ENCODE measurements around the gene ANKRD24. TPM values are rescaled to one million over a fixed set of nuclear protein-coding genes. Genes with fewer than 3 reads are reported as not detected.

Gene ANKRD24
- 13.4 and 18.0 TPM in 2 replicates for total RNA-seq (2014; rRNA removed; shearing (Covaris generic))
- polyA plus RNA-seq (2016; fragmentation: Nextera tagmentation; extraction: Ambion mirVana) = 3.7 and 4.5 TPM in 2 replicates
- long read RNA-seq, partial matches to known transcripts = 1 of 1 reads
- long read RNA-seq, other reads (novel, unspliced or antisense) = 0 of 1 reads

- TF ChIP-seq POLR2AphosphoS5 (IDR thresholded peaks at IDR 0.05; ENCODE audit: low read depth) (peak; percentile 67), CTCF (conservative IDR thresholded peaks at IDR 0.05; ENCODE audit: low read depth in 2 of 2) (no peak), CREB1 (CRISPR knock-in tag; IDR thresholded peaks at IDR 0.05; ENCODE audit: low read depth) (peak; percentile 64), REST (IDR thresholded peaks at IDR 0.05; ENCODE audit: unreplicated experiment) (no peak), ZNF114 (CRISPR knock-in tag; IDR thresholded peaks at IDR 0.05) (no peak), ZNF331 (CRISPR knock-in tag; IDR thresholded peaks at IDR 0.05; ENCODE audit: low read depth) (no peak), ETS1 (IDR thresholded peaks at IDR 0.05) (peak; percentile 93), ZNF462 (CRISPR knock-in tag; IDR thresholded peaks at IDR 0.05) (no peak), EZH2phosphoT487 (IDR thresholded peaks at IDR 0.05; ENCODE audit: unreplicated experiment) (no peak), EZH2 (IDR thresholded peaks at IDR 0.05; ENCODE audit: low read depth, unreplicated experiment) (no peak), STAT1 (IDR thresholded peaks at IDR 0.05; ENCODE audit: unreplicated experiment) (no peak), NANOG (IDR thresholded peaks at IDR 0.05; ENCODE audit: borderline replicate concordance) (no peak), JUNB (IDR thresholded peaks at IDR 0.05; ENCODE audit: unreplicated experiment) (no peak)
- H3K79me2 ChIP-seq (replicated peaks; ENCODE audit: insufficient read depth) = no peaks in the 10 kb centered on the region; the same call in 1 of the 2 replicates
- peaks cover 5% of the 10 kb centered on the region; the same call in 2 of the 3 replicates for H3K36me3 Mint-ChIP-seq (ENCODE audit: low read depth)
- H3F3A ChIP-seq (replicated peaks; ENCODE audit: low read depth) = peaks cover 3% of the 10 kb centered on the region; the same call in 1 of the 2 replicates
- peak within 1 kb of the TSS; percentile 99 for H3K4me3 Mint-ChIP-seq
- peak within 1 kb of the TSS; percentile 93 for H3K4me2 ChIP-seq
- H2AFZ ChIP-seq = peak within 1 kb of the TSS; percentile 95
- H3K9me3 Mint-ChIP-seq = no peaks in the 10 kb centered on the region; the same call in 2 of the 3 replicates
- no peaks in the 10 kb centered on the region for H3K27me3 ChIP-seq (ENCODE audit: insufficient read depth)
- peak within 1 kb of the TSS; percentile 95 for H3K27ac Mint-ChIP-seq
- H3K27me3 Mint-ChIP-seq (ENCODE audit: insufficient read depth, low read depth, poor library complexity) = peaks cover 17% of the 10 kb centered on the region
- peaks cover 7% of the 10 kb centered on the region; the same call in 1 of the 2 replicates for H3K4me1 ChIP-seq (ENCODE audit: insufficient read depth)
- H3K9me2 ChIP-seq (ENCODE audit: insufficient read depth) = no peaks in the 10 kb centered on the region
- H3K4me3 ChIP-seq = peak within 1 kb of the TSS; percentile 99
- no peaks in the 10 kb centered on the region for H4K20me1 ChIP-seq (replicated peaks; ENCODE audit: insufficient read depth)
- no peaks in the 10 kb centered on the region for H3K36me3 ChIP-seq (ENCODE audit: insufficient read depth)
- ATAC-seq = peak; percentile 65
- no peak within 1 kb of the TSS for H3K27ac ChIP-seq (ENCODE audit: low read depth)
- DNase-seq (ENCODE audit: low spot score) = peak; percentile 98
- H3K4me1 Mint-ChIP-seq = no peaks in the 10 kb centered on the region; the same call in 2 of the 3 replicates
Observed at GRCh38 chr19:4182084-4182810, at the start of gene ANKRD24, which contains the start of gene SIRT6. ANKRD24 (plus strand) TSS chr19:4182689; CDS start chr19:4186426, 3,737 bp downstream. SIRT6 (minus strand) TSS chr19:4182563; CDS start chr19:4182539, 24 bp downstream.
